Kidney (tissue), 14 donors: Measurements from ENCODE around the gene B9D2. TPM values are rescaled to one million over a fixed set of nuclear protein-coding genes. Genes with fewer than 3 reads are reported as not detected.

Experiments
- DNase-seq, 5 donors: peaks; one replicate each; pipeline ENCODE4 v3.0.0-alpha.2; 2013 to 2020
- FAIRE-seq: peaks from 2 replicates; lab custom pipeline; 2012; peaks lifted over from hg19 to GRCh38; lab: Jason Lieb, UNC
- H3K27ac ChIP-seq, 2 donors: one replicate each; pipeline ENCODE4 v1.7.0; 2013; ENCODE audit warnings: low read depth in 2 of 2, low read length in 2 of 2, inconsistent platforms in 1 of 2
- H3K27me3 ChIP-seq: one replicate; pipeline ENCODE4 v1.7.1; 2013; ENCODE audit warnings: low read length, inconsistent platforms; ENCODE audit not compliant: control insufficient read depth, insufficient read depth
- H3K36me3 ChIP-seq, 3 donors: one replicate each; pipeline versions ENCODE4 v1.7.0 to v1.7.1; 2013; ENCODE audit warnings: low read length in 3 of 3, control low read depth in 1 of 3, inconsistent platforms in 1 of 3; ENCODE audit not compliant: insufficient read depth in 3 of 3, control insufficient read depth in 2 of 3
- H3K4me1 ChIP-seq, 3 donors: one replicate each; pipeline versions ENCODE4 v1.7.0 to v1.7.1; 2013; ENCODE audit warnings: low read length in 3 of 3, inconsistent platforms in 1 of 3, low read depth in 1 of 3; ENCODE audit not compliant: control insufficient read depth in 2 of 3, insufficient read depth in 2 of 3
- H3K4me3 ChIP-seq, 3 donors: one replicate each; pipeline versions ENCODE4 v1.7.0 to v1.8.1; 2013; ENCODE audit warnings: low read length in 3 of 3, control low read depth in 1 of 3, inconsistent platforms in 1 of 3
- H3K9ac ChIP-seq, 3 donors: one replicate each; pipeline versions ENCODE4 v1.7.0 to v1.7.1; 2013; ENCODE audit warnings: low read length in 3 of 3, control low read depth in 1 of 3, inconsistent platforms in 1 of 3
- H3K9me3 ChIP-seq, 3 donors: one replicate each; pipeline versions ENCODE4 v1.7.0 to v1.7.1; 2013; ENCODE audit warnings: low read length in 3 of 3, control low read depth in 1 of 3, inconsistent platforms in 1 of 3; ENCODE audit not compliant: control insufficient read depth in 2 of 3, insufficient read depth in 1 of 3
- intact Hi-C: fragments of 100-400 bp; cut with DNase I; formaldehyde crosslinking; loops from one replicate; pipeline ENCODE4 v1.11.1; 2022
- polyA plus RNA-seq: library from polyadenylated mRNA; stranded (reverse); fragments of 350-450 nt; fragmentation: Illumina TruSeq; extraction: RNeasy Lipid Tissue Mini Kit (QIAGEN cat#74804); gene quantifications from one replicate; pipeline ENCODE4 v1.2.3, GENCODE V29; 2014; ENCODE audit warnings: low read depth, low replicate concordance; ENCODE audit not compliant: insufficient read depth
- total RNA-seq: library from RNA; stranded (reverse); fragmentation: NEBNext Ultra II Directional; extraction: Animal tissue kit (Norgen Biotek cat#: 25700); gene quantifications from one replicate; pipeline ENCODE4 v1.2.1, GENCODE V29; 2021
- TF ChIP-seq, protein P1 (sequence below): IDR thresholded peaks from 3 replicates; pipeline ENCODE4 v1.5.1; 2012; ENCODE audit warnings: mild to moderate bottlenecking, moderate library complexity, borderline replicate concordance; ENCODE audit not compliant: insufficient read depth; ENCODE audit errors: extremely low read depth
- donor health status: control.
- donor health status: control.
- donor health status: control.
- donor health status: control.
- donor health status: control.
- donor health status: DM: yes; HTN: yes; CAD: no.
- donor health status: Normal renal cell carcinoma (clear cell type).

The B9D2 gene
- total and polyA plus RNA-seq, 2 donors from 2014 or later: 12.6 to 15.7 TPM

DNA sequence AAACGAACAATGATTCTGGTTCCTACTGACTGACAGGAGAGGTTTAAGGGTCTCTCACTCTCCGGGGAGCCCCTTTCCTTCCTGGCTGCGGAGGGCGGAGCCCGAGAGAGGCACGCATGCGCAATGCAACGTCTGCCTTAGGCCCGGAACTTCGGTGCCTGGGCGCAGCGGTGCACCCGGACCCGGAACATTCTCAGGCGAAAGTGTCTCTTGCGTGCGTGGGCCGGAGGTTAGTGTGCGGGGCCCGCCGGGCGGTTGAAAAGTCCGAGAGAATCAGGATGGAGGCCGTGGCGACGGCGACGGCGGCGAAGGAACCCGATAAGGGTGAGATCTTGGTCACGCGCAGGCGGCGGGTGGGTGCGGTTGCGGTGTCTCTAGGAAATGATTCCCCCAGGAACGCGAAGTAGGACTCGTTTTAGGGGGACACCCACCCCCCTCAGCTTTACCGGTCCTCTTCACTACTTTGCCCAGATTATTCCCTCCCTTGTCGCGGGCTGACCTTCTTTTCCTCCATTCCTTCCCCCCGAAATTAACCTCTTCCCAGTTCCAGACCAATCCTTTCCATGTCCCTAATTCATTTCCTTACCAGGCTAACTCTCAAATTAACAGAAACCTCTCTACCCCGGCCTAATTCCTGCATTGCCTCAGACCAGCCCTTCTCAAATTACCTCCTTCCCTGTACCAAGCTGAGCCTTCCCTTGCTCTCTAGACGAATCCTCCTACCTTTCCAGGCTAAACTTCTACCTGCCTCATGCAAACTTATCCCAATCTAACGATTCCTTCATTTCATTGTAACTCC lies 53.7 kb downstream of the B9D2 start, which contains the start of gene CCDC97:
CCDC97 (plus strand) TSS at position 140 of the 799 bp plus-strand sequence; CDS start at position 279, 139 bp downstream.
- Histone ChIP-seq H3K27ac (peak within 1 kb of the TSS; percentile 95 to 96), H3K9me3 (no peaks in the 10 kb centered on the region), H3K36me3 (peaks cover 0 to 25% (median 12%) of the 10 kb centered on the region in 3 donors), H3K4me1 (peaks cover 0 to 15% (median 9%) of the 10 kb centered on the region in 3 donors), H3K27me3 (no peaks in the 10 kb centered on the region), H3K4me3 (peak within 1 kb of the TSS; percentile 82 to 99 (median 85)), H3K9ac (peak within 1 kb of the TSS; percentile 79 to 98 (median 82))
- FAIRE-seq: no peak
- DNase-seq: peak; percentile 92 to 96 (median 95)
- intact Hi-C loops: no loop called here
- TF ChIP-seq, protein P1, sequence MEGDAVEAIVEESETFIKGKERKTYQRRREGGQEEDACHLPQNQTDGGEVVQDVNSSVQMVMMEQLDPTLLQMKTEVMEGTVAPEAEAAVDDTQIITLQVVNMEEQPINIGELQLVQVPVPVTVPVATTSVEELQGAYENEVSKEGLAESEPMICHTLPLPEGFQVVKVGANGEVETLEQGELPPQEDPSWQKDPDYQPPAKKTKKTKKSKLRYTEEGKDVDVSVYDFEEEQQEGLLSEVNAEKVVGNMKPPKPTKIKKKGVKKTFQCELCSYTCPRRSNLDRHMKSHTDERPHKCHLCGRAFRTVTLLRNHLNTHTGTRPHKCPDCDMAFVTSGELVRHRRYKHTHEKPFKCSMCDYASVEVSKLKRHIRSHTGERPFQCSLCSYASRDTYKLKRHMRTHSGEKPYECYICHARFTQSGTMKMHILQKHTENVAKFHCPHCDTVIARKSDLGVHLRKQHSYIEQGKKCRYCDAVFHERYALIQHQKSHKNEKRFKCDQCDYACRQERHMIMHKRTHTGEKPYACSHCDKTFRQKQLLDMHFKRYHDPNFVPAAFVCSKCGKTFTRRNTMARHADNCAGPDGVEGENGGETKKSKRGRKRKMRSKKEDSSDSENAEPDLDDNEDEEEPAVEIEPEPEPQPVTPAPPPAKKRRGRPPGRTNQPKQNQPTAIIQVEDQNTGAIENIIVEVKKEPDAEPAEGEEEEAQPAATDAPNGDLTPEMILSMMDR: no peak

DNA sequence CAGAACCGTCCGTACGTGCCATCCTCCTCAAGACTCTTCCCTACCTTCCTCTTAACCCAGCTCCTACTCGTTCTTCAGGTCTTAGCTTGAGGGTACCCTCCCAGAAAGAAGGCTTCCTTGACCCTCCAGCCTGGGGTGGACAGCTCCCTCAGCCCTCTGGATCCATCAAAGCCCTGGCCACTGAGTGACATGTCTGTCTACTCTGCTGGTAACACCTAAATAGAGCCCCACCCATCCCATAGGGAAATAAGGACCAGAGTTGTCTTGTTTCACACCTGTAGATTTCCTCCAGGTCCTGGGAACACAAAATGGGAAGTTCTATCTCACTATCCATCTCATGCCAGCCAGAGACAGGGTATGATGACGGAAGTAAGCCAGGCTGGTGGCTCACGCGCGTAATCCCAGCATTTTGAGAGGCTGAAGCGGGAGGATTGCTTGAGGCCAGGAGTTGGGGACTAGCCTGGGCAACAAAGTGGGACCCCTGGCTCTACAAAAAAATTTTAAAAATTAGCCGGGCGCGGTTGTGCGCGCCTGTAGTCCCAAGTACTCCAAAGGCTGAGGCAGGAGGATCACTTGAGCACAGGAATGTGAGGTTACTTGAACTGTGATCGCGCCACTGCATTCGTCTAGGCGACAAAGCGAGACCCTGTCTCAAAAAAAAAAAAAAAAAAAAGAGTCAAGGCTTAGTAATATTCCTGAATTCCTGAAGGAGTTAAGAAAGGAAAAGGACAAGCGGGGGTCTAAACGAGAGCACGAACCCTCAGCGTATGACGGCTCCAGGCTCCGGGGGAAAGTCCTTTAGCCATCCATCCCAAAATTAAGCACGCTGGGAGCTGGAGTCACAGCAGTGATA lies 54.5 kb downstream of the B9D2 start:
- TF ChIP-seq, protein P1: no peak
- H3K4me1 ChIP-seq: peaks cover 0 to 15% (median 9%) of the 10 kb centered on the region in 3 donors

DNA sequence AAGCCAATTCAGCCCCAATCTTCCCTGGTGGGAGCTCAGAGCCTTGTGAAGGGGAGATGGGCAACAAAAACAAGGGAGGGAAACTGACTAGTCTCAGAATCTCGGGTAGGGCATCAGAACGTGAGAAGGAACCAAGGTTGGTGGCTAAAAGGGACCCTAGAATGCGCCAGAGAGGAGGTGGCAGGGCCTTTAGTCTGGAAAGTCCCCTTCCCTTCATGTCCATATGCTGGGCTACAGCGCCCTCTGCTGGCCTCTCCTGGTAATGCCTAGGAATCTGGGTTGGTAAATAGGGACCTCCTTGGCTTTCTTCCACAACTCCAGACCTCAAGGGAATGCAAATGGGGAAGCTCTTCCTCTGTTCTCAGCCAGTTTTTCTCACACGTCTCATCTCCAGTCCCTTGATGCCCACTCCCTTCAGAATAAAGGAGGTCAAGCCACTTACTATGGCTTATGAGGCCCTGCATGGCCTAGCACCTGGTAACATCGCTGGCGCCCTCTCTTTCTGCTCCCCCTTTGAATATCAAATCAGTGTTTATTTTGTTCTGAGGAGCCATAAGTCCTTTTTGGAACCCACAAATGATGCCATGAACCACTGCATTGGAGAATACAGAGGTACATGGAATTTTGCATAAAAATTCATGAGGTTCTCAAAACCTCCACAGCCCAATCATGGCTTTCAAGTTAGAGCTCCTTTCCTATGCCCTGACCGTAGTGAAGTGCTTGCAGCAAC lies 55.3 kb downstream of the B9D2 start:
- FAIRE-seq (no peak), DNase-seq (peak; percentile 92 to 95 (median 94))
- Histone ChIP-seq H3K9me3 (no peaks in the 10 kb centered on the region), H3K27me3 (no peaks in the 10 kb centered on the region), H3K27ac (peak overlapping the region; percentile 68 to 96), H3K36me3 (peaks cover 9 to 39% (median 27%) of the 10 kb centered on the region in 3 donors), H3K9ac (peak overlapping the region in 2 of 3 donors; percentile 59 to 82), H3K4me1 (peaks cover 0 to 15% (median 9%) of the 10 kb centered on the region in 3 donors), H3K4me3 (peak overlapping the region in 2 of 3 donors; percentile 82 to 85)
- TF ChIP-seq, protein P1: peak; percentile 96
- intact Hi-C loops: no loop called here

More for the DNA sequence above, 54.5 kb downstream of the B9D2 start:
- Histone ChIP-seq H3K4me3 (peak overlapping the region; percentile 82 to 99 (median 85)), H3K36me3 (peaks cover 6 to 33% (median 19%) of the 10 kb centered on the region in 3 donors), H3K9me3 (no peaks in the 10 kb centered on the region), H3K27ac (peak overlapping the region; percentile 95 to 96), H3K27me3 (no peaks in the 10 kb centered on the region), H3K9ac (peak overlapping the region; percentile 79 to 98 (median 82))
- peak in 1 of 5 donors; percentile 58 for DNase-seq
- FAIRE-seq: no peak
- intact Hi-C loops: no loop called here
